Nephron (organoid): Measurements from ENCODE around the gene ALG6.
"Not testable (repeated sequence)": the region's sequence is repeated elsewhere in the genome, so short reads cannot be mapped to it uniquely, and the experiment has no call there.

ENCODE experiments used
- H3K27ac Mint-ChIP-seq, 3 experiments: 2 replicates each; pipeline ENCODE4 v1.8.0; 2020; ENCODE audit warnings: mixed read lengths in 3 of 3, mild to moderate bottlenecking in 2 of 3, moderate library complexity in 1 of 3
- H3K27me3 Mint-ChIP-seq: 2 replicates; pipeline ENCODE4 v1.8.0; 2021; ENCODE audit warnings: low read depth, mild to moderate bottlenecking, moderate library complexity, mixed read lengths
- H3K36me3 Mint-ChIP-seq: 2 replicates; pipeline ENCODE4 v1.8.0; 2020; ENCODE audit warnings: low read depth, mixed read lengths
- H3K4me1 Mint-ChIP-seq: 2 replicates; pipeline ENCODE4 v1.8.0; 2020; ENCODE audit warnings: mixed read lengths
- H3K4me3 Mint-ChIP-seq, 3 experiments: 2 replicates each; pipeline ENCODE4 v1.8.0; 2020; ENCODE audit warnings: mild to moderate bottlenecking in 3 of 3, mixed read lengths in 3 of 3, moderate library complexity in 2 of 3
- H3K9me3 Mint-ChIP-seq: 2 replicates; pipeline ENCODE4 v1.8.0; 2020; ENCODE audit warnings: mixed read lengths
- TF ChIP-seq, protein P1 (sequence below), 3 experiments: fragments of 200-600 bp; sonication (generic); IDR thresholded peaks; one replicate each; pipeline ENCODE4 v1.5.0; 2021; ENCODE audit warnings: antibody characterized with exemption in 3 of 3; ENCODE audit not compliant: unreplicated experiment in 3 of 3

ALG6 gene

DNA sequence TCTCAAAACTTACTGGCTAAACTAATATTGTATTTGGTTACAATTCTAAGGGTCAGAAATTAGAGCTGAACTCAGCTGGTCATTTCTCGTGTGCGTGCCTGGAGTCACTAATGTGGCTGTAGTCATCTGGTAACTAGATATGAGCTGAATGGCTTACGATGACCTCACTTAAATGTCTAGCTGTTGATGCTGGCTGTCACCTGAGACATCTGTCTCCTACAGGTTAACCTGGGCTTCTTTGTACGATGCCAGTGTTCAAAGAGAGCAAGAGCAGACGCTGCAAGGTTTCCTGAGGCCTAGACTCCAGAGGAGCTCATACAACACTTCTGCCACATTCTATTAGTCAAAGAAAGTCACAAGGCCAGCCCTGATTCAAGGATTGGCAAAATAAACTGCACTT lies 17.1 kb upstream of the ALG6 start:
- peaks cover 32% of the 10 kb centered on the region for H3K27me3 Mint-ChIP-seq
- no peaks in the 10 kb centered on the region for H3K4me1 Mint-ChIP-seq
- H3K27ac Mint-ChIP-seq: no peak overlapping the region
- H3K4me3 Mint-ChIP-seq: no peak overlapping the region
- no peaks in the 10 kb centered on the region for H3K36me3 Mint-ChIP-seq
- H3K9me3 Mint-ChIP-seq: no peaks in the 10 kb centered on the region
- TF ChIP-seq, protein P1, sequence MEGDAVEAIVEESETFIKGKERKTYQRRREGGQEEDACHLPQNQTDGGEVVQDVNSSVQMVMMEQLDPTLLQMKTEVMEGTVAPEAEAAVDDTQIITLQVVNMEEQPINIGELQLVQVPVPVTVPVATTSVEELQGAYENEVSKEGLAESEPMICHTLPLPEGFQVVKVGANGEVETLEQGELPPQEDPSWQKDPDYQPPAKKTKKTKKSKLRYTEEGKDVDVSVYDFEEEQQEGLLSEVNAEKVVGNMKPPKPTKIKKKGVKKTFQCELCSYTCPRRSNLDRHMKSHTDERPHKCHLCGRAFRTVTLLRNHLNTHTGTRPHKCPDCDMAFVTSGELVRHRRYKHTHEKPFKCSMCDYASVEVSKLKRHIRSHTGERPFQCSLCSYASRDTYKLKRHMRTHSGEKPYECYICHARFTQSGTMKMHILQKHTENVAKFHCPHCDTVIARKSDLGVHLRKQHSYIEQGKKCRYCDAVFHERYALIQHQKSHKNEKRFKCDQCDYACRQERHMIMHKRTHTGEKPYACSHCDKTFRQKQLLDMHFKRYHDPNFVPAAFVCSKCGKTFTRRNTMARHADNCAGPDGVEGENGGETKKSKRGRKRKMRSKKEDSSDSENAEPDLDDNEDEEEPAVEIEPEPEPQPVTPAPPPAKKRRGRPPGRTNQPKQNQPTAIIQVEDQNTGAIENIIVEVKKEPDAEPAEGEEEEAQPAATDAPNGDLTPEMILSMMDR (IDR thresholded peaks at IDR 0.05; ENCODE audit: unreplicated experiment in 3 of 3): no peak

DNA sequence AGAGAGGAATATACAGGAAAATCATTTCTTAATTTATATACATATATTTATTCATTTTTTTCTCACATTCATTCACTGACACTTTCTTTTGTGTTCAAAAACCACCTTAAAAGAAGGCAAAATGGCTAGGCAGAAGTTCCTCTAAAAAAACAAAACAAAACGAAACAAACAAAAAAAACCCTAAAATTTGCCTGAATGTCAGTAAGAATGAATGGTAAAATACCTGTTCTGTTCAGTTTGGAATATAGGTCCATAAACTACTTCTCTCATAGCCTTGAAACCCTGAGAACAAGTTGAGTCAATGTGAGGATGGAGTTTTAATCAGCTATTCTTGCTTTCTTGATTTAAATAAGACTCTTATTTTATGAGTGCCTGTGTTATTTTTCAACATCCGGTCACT lies 14.7 kb upstream of the ALG6 start:
- TF ChIP-seq, protein P1 (IDR thresholded peaks at IDR 0.05; ENCODE audit: unreplicated experiment in 3 of 3): no peak
- Mint-ChIP-seq H3K9me3 (no peaks in the 10 kb centered on the region), H3K4me1 (no peaks in the 10 kb centered on the region), H3K27me3 (peaks cover 36% of the 10 kb centered on the region), H3K4me3 (no peak overlapping the region), H3K27ac (no peak overlapping the region), H3K36me3 (no peaks in the 10 kb centered on the region)

DNA sequence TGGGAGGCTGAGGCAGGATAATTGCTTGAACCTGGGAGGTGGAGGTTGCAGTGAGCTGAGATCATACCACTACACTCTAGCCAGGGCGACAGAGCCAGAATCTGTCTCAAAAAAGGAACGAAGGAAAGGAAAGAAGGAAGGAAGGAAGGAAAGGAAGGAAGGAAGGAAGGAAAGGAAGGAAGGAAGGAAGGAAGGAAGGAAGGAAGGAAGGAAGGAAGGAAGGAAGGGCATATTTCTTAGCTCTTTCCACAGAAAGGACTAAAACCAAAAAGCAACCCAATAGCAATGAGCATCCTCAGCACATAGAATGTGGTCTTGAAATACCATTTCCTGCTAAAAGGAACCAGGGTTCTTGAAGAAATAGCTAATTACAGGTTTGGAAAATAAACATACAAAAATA lies 11.2 kb upstream of the ALG6 start:
- not testable (repeated sequence) for H3K4me3 Mint-ChIP-seq, H3K36me3 Mint-ChIP-seq, H3K4me1 Mint-ChIP-seq, H3K27ac Mint-ChIP-seq, H3K9me3 Mint-ChIP-seq
- peaks cover 25% of the 10 kb centered on the region for H3K27me3 Mint-ChIP-seq

DNA sequence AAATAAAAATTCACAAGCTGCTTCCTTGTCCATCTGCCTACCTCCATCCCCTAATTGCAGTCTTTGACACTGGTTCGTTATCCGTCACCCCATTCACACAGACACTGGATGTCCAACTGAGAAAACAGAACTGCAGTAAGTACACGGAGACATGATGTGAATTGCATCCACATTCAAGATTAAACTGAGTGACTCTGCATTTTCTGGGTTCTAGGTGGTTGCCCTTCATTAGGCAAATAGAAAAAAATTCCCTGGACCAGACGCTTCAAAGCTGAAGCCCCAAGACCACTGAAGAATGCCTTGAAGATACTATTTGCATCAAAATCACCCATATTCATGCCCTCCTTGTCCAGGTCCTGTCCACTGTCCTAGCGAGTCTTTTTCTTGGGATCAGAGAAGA lies 7.9 kb upstream of the ALG6 start:
- Mint-ChIP-seq H3K36me3 (no peaks in the 10 kb centered on the region), H3K27me3 (peaks cover 10% of the 10 kb centered on the region), H3K4me1 (no peaks in the 10 kb centered on the region), H3K9me3 (no peaks in the 10 kb centered on the region), H3K27ac (no peak overlapping the region), H3K4me3 (no peak overlapping the region)
- TF ChIP-seq, protein P1 (IDR thresholded peaks at IDR 0.05; ENCODE audit: unreplicated experiment in 3 of 3): no peak

DNA sequence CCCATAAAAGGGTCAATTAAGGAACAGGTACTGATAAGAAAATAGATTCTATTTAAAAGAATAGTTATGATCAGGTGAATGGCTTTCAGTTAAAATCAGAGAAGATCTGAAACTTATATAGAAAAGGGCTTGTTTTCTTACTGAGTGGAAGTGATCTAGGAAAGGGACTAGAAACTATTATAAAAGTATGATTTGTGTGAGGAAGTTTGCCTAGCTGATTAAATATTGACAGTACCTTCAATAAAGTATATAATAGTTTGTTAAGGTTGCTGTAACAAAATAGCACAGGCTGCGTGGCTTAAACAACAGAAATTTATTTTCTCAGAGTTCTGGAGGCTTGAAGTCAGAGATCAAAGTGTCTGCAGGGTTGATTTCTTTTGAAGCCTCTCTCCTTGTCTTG lies 5.4 kb upstream of the ALG6 start:
- peaks cover 18% of the 10 kb centered on the region for H3K4me1 Mint-ChIP-seq
- TF ChIP-seq, protein P1 (IDR thresholded peaks at IDR 0.05; ENCODE audit: unreplicated experiment in 3 of 3): no peak
- no peak overlapping the region for H3K27ac Mint-ChIP-seq
- H3K36me3 Mint-ChIP-seq: no peaks in the 10 kb centered on the region
- no peaks in the 10 kb centered on the region for H3K9me3 Mint-ChIP-seq
- peaks cover 5% of the 10 kb centered on the region for H3K27me3 Mint-ChIP-seq
- no peak overlapping the region for H3K4me3 Mint-ChIP-seq

DNA sequence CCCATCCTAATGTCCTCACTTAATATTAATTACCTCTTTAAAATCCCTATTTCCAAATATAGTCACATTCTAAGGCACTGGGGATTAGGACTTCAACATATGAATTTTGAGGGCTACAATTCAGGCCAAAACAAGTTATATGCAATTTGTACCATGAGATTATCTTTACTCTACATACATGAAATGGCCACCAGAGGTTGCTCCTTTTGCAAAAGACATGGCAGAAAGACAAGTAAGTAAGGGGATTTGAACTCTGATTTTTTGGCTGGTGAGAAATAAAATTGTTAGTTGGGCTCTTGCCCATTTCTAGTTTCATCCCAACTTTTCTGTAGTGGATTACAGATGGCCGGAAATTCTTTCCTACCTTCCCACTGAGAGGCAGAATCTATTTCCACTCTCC lies 4.8 kb upstream of the ALG6 start:
- Mint-ChIP-seq H3K9me3 (no peaks in the 10 kb centered on the region), H3K4me3 (no peak overlapping the region), H3K4me1 (peaks cover 19% of the 10 kb centered on the region), H3K27me3 (peaks cover 7% of the 10 kb centered on the region), H3K36me3 (no peaks in the 10 kb centered on the region), H3K27ac (no peak overlapping the region)
- TF ChIP-seq, protein P1 (IDR thresholded peaks at IDR 0.05; ENCODE audit: unreplicated experiment in 3 of 3): no peak
